ENCODE results near the gene PLIN1.
"Not testable (repeated sequence)": the region's sequence is repeated elsewhere in the genome, so short reads cannot be mapped to it uniquely, and the experiment has no call there.

The PLIN1 gene

GRCh38 chr15:89679212-89679611 is at the start of gene PLIN1:
Gene PLIN1, minus strand, starts transcription at chr15:89679367. Its CDS starts 1,878 bp downstream, at chr15:89677489.
- no peak for DNase-seq

- no peak for DNase-seq
These were observed 49.1 kb upstream of the PLIN1 start for GRCh38 chr15:89728254-89728653.

GRCh38 chr15:89725064-89725463 is 45.9 kb upstream of the PLIN1 start:
- DNase-seq: no peak

- DNase-seq: no peak
These were observed 45.5 kb upstream of the PLIN1 start for GRCh38 chr15:89724621-89725020.

- DNase-seq: no peak
These were observed 43.9 kb upstream of the PLIN1 start for GRCh38 chr15:89723031-89723430.

GRCh38 chr15:89714775-89715174 is 35.6 kb upstream of the PLIN1 start:
- no peak for DNase-seq

- no peak for DNase-seq
These were observed 28.4 kb upstream of the PLIN1 start for GRCh38 chr15:89707577-89707976.

GRCh38 chr15:89704411-89704810 is 25.2 kb upstream of the PLIN1 start:
- no peak for DNase-seq

GRCh38 chr15:89695198-89695597 is 16.0 kb upstream of the PLIN1 start:
- no peak for DNase-seq

GRCh38 chr15:89693696-89694095 is 14.5 kb upstream of the PLIN1 start:
- DNase-seq: no peak

- no peak for DNase-seq
These were observed 13.9 kb upstream of the PLIN1 start for GRCh38 chr15:89693091-89693490.

GRCh38 chr15:89690276-89691218 is 11.4 kb upstream of the PLIN1 start, which contains the start of the genes PEX11A and WDR93:
Gene PEX11A, minus strand, starts transcription at chr15:89690754. Its CDS starts 122 bp downstream, at chr15:89690632.
Gene WDR93, plus strand, starts transcription at chr15:89690811. Its CDS starts 10,936 bp downstream, at chr15:89701747.
- peak; percentile 84 for DNase-seq

GRCh38 chr15:89689930-89690275 is 10.7 kb upstream of the PLIN1 start:
- DNase-seq: not testable (repeated sequence)

GRCh38 chr15:89686522-89686921 is 7.4 kb upstream of the PLIN1 start:
- DNase-seq: no peak

- DNase-seq: no peak
These were observed 6.8 kb upstream of the PLIN1 start for GRCh38 chr15:89685995-89686394.

- no peak for DNase-seq
These were observed 2.0 kb upstream of the PLIN1 start for GRCh38 chr15:89681146-89681545.

- no peak for DNase-seq
These were observed 1.2 kb upstream of the PLIN1 start for GRCh38 chr15:89680282-89680873.

GRCh38 chr15:89677381-89677780 is 1.8 kb downstream of the PLIN1 start:
- DNase-seq: no peak

GRCh38 chr15:89675606-89676005 is 3.6 kb downstream of the PLIN1 start:
- DNase-seq: no peak

GRCh38 chr15:89674526-89674925 is 4.6 kb downstream of the PLIN1 start:
- no peak for DNase-seq

GRCh38 chr15:89673165-89673512 is 6.0 kb downstream of the PLIN1 start:
- DNase-seq: peak in 1 of 2 donors; percentile 42

- no peak for DNase-seq
These were observed 6.7 kb downstream of the PLIN1 start for GRCh38 chr15:89672221-89673164.

- no peak for DNase-seq
These were observed 7.5 kb downstream of the PLIN1 start for GRCh38 chr15:89671687-89672086.
